T-helper 22 cell (primary cell): ENCODE data around the gene MVP.
"Not testable (repeated sequence)": the region's sequence is repeated elsewhere in the genome, so short reads cannot be mapped to it uniquely, and the experiment has no call there.

ENCODE experiments used
- DNase-seq: peaks from one replicate; pipeline ENCODE4 v3.0.0-alpha.2; 2020; ENCODE audit warnings: low read depth

MVP gene

DNA sequence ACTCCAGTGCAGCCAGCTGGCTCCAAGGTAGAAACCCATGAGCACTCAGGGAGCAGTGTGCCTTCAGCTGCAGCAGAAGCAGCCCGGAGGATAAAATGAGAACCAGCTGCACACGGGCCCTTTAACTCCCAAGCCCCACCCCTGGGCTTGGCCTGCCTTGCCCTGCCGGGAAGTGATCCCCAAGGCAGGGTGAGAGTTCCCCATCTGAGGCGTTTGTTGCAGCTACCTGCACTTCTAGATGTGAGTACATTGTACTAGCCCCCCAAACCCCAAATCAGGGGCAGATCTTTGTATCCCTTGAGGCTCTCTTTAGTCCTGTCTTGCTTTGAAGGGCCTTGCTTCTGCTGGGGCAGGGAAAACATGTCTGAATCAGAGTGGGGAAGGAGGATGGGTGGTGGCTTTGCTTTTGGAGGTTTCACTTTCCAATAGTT, at the start of gene MVP:
TSS of gene MVP (plus strand) at position 192 of the 431 bp plus-strand sequence. CDS start 10,088 bp downstream, outside the sequence.
- DNase-seq: no peak

DNA sequence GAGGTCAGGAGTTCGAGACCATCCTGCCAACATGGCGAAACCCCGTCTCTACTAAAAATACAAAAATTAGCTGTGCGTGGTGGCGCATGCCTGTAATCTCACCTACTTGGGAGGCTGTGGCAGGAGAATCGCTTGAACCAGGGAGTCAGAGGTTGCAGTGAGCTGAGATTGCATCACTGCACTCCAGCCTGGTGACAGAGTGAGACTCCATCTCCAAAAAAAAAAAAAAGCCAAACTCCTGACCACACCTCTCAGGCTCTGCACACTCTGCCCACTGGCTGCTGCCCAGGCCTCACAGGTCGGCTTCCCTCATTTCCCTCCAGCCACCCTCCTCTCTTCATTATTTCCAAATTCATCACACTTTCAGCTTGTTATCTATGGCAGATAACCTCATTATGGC, 47.9 kb upstream of the MVP start:
- DNase-seq: not testable (repeated sequence)

DNA sequence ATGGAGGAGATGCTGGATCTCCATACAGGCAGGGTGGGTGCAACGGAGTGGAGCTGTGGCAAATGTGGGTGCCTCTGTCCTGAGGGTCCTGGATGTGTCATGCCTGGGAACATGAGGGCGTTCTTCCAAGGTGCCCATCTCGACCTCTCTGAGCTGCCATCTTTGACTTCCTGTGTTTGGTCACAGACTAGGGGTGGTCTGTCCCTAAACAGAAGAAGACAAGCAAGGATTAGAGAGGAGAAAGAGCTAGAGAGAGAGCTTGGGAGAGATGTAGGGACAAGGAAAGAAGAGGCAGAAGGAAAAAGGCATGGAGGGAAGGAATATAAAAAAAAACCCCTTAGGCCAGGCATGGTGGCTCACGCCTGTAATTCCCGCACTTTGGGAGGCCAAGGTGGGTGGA, 45.5 kb upstream of the MVP start:
- DNase-seq: no peak

DNA sequence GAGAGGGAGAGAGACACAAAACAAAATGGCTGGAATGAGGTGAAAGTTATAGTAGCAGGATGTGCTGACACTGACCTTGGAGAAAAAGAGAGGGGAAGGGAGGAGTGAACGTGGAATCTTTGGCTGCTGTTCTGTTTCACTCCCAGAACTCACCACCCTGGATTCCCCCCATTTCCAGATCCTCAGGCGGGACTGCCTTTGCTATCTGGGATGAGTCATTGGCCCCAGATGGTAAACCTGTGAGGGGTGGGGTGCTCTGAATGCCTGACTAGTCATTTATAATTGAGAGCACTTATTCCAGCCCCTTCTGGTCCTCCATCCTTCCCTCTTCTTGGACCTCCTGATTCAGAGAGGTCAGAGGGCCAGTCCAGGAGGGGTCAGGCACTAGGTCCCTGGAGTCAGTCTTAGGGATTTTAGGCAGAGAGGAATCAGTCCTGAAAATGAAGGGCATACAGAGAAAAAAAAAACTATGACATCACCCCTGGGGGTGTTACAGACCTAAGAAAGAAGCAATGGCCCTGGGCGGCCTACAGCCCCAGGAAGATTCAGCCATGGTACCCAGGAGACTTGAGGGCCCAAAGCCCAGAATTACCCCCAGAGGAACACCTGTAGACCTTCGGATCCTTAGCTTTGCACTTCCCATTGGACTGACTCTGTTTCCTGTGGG, 44.4 kb upstream of the MVP start:
- no peak for DNase-seq

DNA sequence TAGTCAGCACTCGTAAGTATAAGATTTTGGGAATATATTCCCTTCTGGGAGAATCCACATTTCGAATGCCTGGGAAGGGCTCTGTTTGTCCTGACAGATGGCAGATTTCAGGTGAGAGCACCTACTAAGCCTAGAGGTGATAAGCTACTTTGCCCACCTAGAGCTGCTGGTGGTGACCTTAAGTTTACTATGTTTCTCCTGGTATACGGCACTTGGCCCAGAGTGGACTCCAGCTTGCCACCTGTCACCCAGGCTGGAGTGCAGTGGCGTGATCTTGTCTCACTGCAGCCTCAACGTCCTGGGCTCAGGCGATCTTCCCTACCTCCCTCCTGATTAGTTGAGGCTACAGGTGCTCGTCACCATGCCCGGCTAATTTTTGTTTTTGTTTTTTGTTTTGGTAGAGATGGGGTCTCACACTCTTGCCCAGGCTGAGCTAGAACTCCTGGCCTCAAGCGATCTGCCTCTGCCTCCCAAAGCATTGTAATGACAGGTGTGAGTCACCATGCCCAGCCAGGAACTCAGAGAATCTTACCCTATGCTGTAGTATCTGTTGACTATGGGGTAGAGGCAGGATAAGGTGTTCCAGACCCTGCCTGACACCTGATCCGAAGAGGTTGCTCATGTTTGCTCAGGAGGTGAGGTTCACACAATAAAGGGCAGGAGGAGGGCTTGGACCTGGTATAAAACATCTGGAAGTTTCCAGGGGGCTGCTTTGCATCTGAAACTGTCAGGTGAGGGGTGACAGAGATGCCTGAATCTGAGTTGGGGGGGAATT, 42.5 kb upstream of the MVP start, which contains the start of gene ZG16:
TSS of gene ZG16 (plus strand) at position 681 of the 775 bp plus-strand sequence. CDS start 1,011 bp downstream, outside the sequence.
- DNase-seq: no peak

DNA sequence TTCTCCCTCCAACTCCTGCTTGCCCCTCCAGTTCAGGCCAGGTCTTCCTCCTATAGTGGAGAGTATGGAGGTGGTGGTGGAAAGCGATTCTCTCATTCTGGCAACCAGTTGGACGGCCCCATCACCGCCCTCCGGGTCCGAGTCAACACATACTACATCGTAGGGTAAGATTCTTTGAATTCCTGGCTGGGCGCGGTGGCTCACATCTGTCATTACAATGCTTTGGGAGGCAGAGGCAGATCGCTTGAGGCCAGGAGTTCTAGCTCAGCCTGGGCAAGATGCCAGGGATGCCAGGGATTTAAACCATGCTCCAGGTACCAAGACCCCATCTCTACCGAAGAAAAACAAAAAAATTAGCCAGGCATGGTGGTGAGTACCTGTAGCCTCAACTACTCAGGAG, 40.8 kb upstream of the MVP start:
- DNase-seq: no peak

DNA sequence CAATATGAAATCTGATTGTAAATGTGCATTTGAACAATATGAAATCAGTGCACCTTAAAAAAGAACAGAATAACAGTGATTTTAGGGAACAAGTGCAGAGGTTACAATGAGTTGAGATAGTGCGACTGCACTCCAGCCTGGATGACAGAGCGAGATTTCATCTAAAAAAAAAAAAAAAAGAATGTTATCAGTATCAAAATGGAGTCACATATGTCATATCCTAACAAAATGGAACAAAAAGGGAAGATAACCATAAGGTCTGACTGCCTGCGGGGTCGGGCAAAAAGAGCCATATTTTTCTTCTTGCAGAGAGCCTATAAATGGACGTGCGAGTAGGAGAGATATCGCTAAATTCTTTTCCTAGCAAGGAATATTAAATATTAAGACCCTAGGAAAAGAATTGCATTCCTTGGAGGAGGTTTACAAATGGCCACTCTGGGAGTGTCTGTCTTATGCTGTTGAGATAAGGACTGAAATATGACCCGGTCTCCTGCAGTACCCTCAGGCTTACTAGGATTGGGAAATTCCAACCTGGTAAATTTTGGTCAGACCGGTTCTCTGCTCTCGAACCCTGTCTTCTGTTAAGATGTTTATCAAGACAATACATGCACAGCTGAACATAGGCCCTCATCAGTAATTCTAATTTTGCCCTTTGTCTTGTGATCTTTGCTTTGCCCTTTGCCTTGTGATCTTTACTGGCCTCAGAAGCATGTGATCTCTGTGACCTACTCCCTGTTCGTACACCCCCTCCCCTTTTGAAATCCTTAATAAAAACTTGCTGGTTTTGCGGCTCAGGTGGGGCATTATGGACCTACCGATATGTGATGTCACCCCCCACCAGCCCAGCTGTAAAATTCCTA, 36.9 kb upstream of the MVP start:
- not testable (repeated sequence) for DNase-seq

DNA sequence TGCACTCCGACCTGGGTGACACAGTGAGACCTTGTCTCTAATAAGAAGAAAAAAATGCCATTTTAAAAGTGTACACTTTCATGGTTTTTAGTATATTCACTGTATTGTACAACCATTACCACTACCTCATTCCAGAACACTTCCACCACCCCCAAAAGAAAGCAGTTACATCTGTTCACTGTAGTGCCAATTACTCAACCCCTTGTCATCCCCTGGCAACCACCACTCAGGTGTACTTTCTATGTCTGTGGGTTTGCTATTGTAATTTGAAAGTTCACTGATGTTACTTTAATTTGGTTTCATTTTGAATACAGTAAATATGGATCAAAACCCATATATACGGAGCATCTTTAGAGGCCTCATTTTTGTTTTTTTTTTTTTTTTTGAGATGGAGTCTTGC, 36.1 kb upstream of the MVP start:
- DNase-seq: no peak

DNA sequence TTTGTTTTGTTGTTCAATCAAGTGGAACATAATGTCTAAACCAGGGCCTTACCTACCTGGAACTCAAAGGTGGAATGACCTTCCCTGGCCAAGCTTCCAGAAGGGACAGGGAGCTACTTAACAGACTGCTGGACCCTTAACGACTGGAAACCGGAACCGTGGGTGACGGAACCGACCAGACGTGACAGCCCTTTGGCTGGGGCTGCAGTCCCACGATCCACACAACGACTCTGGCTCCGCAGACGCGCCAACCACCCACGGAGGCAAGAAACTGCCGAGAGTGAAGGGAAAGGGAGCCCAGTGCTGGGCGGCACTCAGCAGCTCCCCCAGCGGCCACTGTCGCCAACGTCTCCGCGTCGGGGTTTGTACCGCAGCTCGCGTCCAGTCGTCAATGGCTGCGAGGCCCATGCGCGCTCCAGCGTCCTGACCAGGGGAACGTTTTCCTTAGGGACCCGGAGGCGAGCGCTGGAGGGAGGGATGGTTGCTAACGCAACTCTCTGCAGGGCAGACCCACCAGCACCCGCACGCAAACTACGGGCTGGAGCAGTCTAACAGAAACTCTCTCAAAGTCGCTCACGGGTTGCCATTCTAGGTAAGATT, 35.3 kb upstream of the MVP start:
- DNase-seq: peak; percentile 37

DNA sequence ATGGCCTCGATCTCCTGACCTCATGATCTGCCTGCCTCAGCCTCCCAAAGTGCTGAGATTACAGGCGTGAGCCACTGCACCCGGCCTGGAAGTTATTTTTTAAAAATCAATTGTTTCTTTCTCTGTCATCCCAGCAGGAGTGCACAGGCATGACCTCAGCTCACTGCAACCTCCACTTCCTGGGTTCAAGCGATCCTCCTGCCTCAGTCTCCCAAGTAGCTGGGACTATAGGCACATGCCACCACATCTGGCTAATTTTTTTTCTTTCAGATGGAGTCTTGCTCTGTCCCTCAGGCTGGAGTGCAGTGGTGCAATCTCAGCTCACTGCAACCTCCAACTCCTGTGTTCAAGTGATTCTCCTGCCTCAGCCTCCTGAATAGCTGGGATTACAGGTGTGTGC, 33.1 kb upstream of the MVP start:
- not testable (repeated sequence) for DNase-seq

DNA sequence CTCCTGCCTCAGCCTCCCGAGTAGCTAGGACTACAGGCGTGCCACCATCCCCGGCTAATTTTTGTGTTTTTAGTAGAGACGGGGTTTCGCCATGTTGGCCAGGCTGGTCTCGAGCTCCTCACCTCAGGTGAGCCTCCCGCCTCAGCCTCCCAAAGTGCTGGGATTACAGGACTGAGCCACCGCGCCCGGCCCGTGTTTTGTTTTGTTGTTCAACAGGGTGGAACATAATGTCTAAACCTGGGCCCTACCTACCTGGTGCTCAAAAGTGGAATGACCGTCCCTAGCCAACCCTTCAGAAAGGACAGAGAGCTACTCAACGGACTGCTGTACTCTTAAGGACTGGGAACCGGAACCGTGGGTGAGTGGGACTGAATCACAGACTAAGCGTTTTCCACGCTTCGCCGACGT, 30.5 kb upstream of the MVP start:
- no peak for DNase-seq

DNA sequence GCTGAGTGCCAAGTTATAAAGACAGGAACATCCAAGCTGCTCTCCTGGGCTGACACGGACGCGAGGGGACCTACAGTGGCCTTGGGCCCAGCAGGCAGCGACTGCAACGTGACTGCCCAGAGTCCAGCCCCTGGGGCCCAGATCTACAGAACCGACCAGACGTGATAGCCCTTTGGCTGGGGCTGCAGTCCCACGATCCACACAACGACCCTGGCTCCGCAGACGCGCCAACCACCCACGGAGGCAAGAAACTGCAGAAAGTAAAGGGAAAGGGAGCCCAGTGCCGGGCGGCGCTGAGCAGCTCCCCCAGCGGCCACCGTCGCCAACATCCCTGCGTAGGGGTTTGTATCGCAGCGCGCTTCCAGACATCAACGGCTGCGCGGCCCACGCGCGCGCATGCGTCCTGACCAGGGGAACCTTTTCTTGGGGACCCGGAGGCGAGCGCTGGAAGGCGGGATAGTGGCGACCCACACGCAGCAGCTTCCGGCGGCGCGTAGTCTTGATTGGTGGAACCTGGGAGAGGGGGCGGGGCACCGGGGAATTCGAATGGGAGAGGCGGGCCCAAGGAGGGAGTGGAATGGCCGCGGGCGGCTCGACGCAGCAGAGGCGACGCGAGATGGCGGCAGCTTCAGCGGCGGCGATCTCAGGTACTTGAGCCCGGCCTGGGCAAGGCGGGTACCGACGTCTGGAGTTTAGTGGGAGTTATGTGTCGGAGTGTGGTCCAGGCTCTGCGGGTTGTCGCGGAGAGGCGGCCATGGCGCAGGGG, 29.9 kb upstream of the MVP start, which contains the start of gene KIF22:
TSS of gene KIF22 (plus strand) at position 569 of the 766 bp plus-strand sequence. CDS start at position 578, 9 bp downstream.
- peak; percentile 99 for DNase-seq

DNA sequence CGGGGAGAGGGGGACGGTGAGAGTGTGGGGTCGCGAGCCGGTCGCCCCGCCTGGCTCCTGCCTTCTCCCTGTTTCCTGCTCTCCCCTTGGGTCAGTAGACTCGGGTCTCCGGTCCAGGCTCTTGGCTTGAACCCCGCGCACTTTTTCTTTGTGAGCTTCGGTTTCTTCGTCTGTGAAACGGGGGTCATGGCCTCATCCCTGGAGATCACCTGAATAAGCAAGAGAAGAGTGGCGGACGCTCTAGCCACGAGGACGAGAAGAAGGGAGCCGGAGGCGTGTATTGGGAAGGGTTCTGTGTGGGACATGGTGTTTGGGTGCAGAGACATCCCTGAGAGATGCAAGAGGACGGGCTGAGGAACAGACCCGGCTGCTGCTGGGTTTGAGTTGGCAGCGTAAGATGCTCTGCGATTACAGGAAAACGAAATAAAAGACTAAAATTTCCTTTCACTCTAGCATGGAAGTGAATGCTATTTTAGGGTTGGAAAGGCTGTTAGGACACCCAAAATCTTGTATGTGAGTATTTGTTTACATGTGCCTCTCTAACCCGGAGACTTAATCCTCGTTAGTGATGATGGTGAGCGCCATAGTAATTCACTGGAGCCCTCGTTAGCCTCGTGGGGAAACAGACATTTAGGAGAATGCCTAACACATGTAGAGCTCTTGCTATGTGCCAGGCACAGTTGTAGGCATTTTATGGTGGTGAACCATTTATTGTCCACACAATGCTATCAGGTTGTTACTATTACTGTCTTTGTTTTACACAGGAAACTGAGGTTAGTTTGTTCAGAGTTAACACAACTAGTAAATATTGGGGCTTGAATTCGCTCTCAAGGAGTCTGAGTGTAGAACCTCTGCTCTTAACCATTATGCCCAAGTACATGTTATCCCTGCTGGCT, 29.1 kb upstream of the MVP start:
- DNase-seq: no peak

DNA sequence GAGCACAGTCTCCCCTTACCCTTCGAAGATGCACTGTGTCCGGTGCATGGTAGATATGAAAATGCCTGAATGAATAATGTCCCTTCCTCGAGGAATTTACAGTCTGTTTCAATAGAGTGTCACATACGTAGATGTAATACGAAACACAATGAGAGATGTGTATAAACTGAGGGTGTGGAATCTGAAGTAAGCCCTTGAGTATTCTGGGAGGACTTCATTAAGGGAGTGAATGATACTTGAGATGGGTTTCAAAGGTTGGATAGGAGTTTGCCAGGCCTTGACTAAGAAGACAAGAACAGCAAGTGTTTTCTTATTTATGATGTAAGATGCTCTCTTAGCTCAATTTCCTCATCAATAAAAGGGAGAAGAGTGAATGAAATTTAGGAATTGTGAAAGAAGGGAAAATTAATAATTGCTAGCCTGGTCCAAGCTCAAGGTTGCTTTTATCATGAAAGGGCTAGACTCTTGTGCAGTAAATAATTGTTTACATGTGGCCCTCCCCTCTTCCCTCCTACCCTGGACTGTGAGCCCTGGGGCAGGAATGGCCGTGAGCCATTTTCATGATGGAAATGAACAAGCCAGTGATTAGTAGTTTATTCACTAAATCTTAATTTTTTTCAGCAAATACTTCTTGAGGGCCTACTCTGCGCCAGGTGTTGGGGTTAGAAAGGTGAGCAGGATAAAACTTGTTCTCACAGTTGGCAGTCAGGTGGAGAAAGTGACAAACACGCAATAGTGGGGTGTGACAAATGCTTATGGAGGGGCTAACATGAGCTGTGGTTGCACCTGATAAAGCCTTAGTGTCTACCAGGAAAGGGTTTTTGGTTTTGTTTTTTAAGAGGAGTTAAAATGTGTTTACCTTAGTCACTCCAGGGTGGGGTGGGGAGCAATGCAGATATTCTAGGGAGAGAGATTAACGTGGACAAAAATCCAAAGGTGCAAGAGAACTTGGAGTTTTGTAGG, 28.1 kb upstream of the MVP start:
- no peak for DNase-seq

DNA sequence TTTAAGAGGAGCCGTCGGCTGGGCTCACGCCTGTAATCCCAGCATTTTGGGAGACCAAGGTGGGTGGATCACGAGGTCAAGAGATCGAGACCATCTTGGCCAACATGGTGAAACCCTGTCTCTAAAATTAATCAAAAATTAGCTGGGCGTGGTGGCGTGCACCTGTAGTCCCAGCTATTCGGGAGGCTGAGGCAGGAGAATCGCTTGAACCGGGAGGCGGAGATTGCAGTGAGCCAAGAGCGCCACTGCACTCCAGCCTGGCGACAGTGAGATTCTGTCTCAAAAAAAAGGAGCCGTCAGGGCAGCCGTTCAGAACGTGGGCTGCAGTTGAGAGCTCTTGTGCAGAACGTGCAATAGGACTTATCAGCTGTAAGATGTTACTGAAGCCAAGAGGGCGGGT, 27.1 kb upstream of the MVP start:
- not testable (repeated sequence) for DNase-seq

DNA sequence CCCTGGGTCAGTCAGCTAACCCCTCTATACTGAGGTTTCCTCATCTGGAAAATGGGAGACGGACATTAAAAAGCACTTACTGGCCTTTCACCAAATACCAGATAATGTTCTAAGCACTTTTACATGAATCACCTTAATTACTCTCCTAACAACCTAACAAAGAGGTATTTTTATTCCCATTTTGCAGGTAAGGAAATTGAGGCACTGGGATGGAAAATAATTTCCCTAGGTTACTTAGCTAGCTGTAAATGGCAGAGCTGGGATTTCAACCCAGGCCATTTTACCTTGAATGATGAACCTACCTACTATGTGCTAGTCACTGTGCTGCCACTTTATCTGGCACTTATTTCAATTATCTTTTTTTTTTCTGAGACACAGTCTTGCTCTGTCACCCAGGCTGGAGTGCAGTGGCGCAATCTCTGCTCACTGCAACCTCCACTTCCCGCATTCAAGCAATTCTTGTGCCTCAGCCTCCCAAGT, 26.0 kb upstream of the MVP start:
- DNase-seq: no peak

DNA sequence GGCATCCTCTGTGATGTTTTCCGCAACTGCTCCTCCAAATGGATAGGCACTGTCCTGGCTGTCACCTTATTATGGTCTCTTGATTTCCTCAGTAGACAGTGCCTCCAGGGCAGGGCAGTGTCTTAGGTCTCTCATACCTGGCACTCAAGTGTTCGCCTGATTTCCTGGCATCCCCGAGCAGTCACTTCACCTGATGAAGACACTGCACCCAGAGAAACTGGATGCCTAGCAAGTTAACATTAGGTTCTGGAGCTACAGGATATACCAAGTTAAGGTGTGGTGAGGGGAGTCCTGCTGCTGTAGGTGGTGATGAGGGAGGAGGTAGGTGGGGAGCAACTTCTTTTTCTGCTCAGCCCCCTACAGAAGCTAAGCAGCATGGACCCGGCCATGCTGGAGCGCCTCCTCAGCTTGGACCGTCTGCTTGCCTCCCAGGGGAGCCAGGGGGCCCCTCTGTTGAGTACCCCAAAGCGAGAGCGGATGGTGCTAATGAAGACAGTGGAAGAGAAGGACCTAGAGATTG, 17.8 kb upstream of the MVP start:
- DNase-seq: no peak

DNA sequence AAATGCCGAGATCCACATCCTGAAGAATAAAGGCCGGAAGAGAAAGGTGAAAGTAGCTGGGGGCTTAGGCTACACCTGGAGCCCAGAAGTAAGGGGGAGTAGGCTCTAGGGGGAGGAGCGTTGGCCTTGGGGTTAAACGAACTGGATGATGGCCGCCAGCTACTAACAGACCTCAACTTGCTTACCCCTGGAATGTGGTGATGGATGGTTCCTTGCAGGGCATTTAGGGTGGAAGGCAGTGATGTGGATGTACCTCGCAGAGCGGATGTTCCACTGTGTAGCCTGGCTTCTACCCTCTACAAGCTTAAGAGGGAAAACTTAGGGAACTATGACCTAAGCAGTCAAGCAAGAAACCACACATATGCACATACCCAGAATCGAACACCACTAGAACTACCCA, 16.2 kb upstream of the MVP start:
- DNase-seq: no peak
